Measurements from ENCODE around the gene DCBLD1.

Gene DCBLD1

DNA sequence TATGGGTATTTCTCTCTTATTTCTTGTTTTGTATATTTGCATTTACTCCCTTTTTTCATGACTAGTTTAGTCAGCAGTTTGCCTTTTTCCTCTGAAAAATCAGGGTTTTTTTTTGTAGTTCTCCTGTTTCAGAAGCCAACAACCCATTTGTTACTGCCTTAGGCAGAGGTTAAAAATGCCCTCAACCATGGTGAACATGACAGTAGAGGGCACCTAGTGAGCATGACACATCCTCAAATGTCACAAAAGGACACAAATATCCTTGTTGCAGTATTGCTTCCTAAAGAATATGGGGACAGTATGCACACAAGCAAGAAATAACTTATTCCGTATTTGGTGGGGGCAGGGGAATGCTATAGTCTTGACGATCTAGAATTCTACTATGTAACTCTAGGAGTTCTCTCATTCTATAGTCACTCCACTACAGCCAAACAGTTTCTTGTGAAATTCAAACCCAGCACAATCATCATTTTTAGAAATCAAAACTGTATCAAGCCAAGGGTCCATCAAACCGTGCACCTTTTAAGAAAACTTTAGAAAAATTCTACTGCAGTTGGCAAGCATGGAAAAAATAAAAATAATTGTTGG, 72.9 kb downstream of the DCBLD1 start:
- no peak for DNase-seq (ENCODE audit: low read depth in 1 of 2, low spot score in 1 of 2)

GRCh38 chr6:117555882-117556498, 73.5 kb downstream of the DCBLD1 start:
- peak in 1 of 2 donors; percentile 47 for DNase-seq (ENCODE audit: low read depth in 1 of 2, low spot score in 1 of 2)

- no peak for DNase-seq (ENCODE audit: low read depth in 1 of 2, low spot score in 1 of 2)
Observed at GRCh38 chr6:117557951-117558350, 75.5 kb downstream of the DCBLD1 start.

GRCh38 chr6:117558818-117559217, 76.3 kb downstream of the DCBLD1 start:
- DNase-seq (ENCODE audit: low read depth in 1 of 2, low spot score in 1 of 2), result no peak

- no peak for DNase-seq (ENCODE audit: low read depth in 1 of 2, low spot score in 1 of 2)
Observed at GRCh38 chr6:117559299-117559698, 76.8 kb downstream of the DCBLD1 start.

GRCh38 chr6:117561128-117561527, 78.7 kb downstream of the DCBLD1 start:
- DNase-seq (ENCODE audit: low read depth in 1 of 2, low spot score in 1 of 2), result no peak

GRCh38 chr6:117564681-117565080, 82.2 kb downstream of the DCBLD1 start:
- no peak for DNase-seq (ENCODE audit: low read depth in 1 of 2, low spot score in 1 of 2)

GRCh38 chr6:117568247-117568646, 85.8 kb downstream of the DCBLD1 start:
- DNase-seq (ENCODE audit: low read depth in 1 of 2, low spot score in 1 of 2), result no peak

DNA sequence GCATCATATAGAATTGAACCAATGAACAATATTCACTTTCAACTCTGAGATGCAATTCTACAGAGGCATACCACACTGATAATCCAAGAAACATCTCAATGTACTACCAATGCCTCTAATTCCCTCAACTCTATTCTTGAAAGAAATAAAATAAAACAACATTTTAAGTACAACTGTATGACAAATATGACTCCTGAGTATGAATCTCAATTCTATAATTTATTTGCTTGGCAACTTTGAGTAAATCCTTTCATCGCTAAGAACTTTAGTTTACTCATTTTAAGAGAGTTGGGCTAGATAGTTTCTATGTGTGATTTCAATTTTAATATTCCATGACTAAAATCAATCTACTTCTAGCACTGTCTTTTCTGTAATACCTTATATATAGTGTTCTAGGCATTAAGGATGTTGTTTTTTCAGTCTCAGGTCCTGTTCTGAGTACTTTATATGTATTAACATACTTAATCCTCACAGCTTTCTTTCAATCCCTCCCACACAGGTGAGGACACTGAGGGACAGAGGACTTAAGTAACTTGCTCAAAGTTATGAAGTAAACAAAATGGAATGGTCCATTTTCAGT, 86.4 kb downstream of the DCBLD1 start:
- no peak for DNase-seq (ENCODE audit: low read depth in 1 of 2, low spot score in 1 of 2)

- no peak for DNase-seq (ENCODE audit: low read depth in 1 of 2, low spot score in 1 of 2)
Observed at GRCh38 chr6:117573006-117573680, 90.7 kb downstream of the DCBLD1 start.

DNA sequence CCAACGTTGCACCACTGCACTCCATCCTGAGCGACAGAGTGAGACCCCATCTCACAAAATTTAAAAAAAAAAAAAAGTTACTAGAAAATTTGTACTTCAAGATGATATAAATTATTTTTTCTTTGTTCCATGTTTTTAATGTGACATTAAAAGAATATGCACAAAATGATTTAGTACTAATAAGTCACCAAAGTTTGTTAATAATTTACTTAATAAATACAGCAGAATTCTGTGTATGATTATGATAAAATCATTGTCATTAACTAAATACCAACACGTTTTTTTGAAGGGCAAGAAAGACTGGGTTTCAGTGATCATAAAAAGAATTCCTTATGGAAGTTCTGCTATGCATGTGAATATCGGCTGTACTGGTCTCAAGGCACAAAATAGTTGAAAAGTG, 91.7 kb downstream of the DCBLD1 start:
- no peak for DNase-seq (ENCODE audit: low read depth in 1 of 2, low spot score in 1 of 2)

DNA sequence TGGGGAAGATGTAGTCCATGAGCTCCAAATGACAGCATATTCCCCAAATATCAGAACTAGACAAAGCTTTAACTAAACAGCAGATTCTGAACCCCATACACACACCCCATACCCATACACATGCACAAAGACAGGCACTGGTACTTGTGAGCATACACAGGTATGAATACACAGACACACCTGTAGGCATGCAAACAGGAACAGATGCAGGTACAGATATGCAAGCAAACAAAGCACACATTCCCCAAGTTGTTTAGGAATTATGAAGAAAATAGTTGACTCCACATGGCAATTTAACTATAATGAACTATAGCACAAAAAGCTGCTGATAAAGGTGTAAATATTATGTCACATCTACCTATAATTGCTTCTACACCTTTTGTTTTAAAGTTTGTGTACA, 103.2 kb downstream of the DCBLD1 start:
- DNase-seq (ENCODE audit: low read depth in 1 of 2, low spot score in 1 of 2), result no peak

- DNase-seq (ENCODE audit: low read depth in 1 of 2, low spot score in 1 of 2), result no peak
Observed at GRCh38 chr6:117590447-117590846, 108.0 kb downstream of the DCBLD1 start.

GRCh38 chr6:117591405-117591804, 108.9 kb downstream of the DCBLD1 start:
- no peak for DNase-seq (ENCODE audit: low read depth in 1 of 2, low spot score in 1 of 2)

DNA sequence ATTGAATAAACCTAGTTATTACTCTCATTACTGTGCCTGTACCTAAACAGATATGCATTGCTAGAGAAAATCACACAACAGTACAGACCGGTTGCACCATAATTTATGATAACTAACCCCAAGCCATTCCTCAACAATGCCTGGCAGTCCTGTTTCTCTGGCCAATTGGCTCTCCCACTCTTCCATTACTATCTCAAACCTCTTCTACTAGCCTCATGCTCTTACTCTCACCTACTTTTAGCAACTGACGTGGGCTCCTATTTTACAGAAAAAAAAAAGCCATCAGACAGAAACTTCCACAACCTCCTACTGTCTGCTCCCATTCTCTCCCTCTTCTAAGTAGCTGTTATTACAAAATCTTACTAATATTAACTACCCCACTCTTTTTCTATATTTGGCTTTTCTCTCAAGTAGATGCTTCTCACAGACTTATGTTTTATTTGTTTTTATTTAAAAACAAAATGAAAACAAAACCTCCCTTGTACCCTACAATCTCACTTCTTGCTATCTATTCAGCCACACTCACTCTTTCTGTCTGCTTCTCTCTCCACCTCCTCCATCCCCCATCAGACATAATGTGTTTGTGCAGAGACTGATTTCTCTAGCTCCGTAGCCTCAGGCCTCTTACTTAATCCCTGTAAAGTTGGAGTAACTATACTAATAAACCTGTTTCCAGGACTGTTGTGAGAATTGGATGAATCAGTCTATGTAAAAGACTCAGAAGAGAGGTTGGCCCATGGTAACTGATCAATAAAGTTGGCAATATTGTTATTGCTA, 110.7 kb downstream of the DCBLD1 start:
- no peak for DNase-seq (ENCODE audit: low read depth in 1 of 2, low spot score in 1 of 2)

DNA sequence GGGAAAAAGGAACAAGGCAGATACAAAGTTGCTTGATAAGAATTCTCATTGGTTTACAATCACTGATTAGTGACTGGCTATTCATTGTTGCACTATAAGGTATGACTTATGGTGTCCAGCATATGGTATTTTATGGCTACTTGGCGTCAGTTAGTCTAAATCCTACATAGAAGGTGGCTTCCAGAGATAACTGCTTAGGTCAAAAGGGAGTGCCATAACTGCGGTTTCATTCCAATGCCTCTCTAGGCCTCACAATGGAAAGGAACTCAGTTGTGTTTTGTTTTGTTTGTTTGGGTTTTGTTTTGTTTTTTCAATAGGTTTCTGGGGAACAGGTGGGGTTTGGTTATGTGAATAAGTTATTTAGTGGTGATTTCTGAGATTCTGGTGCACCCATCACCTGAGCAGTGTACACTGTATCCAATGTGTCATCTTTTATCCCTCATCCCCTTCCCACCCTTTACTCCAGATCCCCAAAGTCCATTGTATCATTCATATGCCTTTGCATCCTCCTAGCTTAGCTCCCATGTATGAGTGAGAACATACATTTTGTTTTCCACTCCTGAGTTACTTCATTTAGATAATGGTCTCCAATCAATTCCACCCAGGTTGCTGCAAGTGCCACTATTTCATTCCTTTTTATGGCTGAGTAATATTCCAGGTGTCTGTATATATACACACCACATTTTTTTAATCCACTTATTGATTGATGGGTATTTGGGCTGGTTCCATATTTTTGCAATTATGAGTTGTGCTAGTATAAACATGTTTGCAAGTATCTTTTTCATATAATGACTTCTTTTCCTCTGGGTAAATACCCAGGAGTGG, 112.8 kb downstream of the DCBLD1 start:
- DNase-seq (ENCODE audit: low read depth in 1 of 2, low spot score in 1 of 2), result no peak

DNA sequence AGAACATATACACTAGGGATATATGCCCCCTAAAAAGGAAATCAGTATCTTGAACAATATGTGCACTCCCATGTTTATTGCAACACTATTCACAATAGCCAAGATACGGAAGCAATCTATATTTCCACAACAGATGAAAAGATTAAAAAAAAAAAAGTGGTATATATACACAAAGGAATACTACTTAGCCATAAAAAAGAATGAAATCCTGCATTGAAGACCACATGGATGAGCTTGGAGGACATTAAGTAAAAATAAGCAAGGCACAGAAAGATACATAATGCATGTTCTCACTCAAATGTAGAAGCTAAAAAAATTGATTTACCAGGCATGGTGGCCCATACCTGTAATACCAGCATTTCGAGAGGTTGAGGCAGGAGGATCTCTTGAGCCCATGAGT, 115.3 kb downstream of the DCBLD1 start:
- no peak for DNase-seq (ENCODE audit: low read depth in 1 of 2, low spot score in 1 of 2)

Data from activated CD4-positive, alpha-beta T cell treated with anti-CD3 and anti-CD28 coated beads, Interleukin-2, amount 50 U/mL, for 24 hours (primary cell).